Tibial nerve (tissue), 4 donors: Measurements from ENCODE around the gene KL. TPM values are rescaled to one million over a fixed set of nuclear protein-coding genes. Genes with fewer than 3 reads are reported as not detected.

Experiments used
- DNase-seq, 2 donors: peaks; one replicate each; pipeline ENCODE4 v3.0.0-alpha.2; 2019; ENCODE audit warnings: low spot score in 2 of 2
- H3K27ac ChIP-seq, 4 donors: fragments of 200-600 bp; sonication (generic) in 3 of 4; one replicate each; pipeline ENCODE4 v1.5.1; 2017 to 2019; ENCODE audit warnings: mild to moderate bottlenecking in 1 of 4
- H3K27me3 ChIP-seq, 2 donors: fragments of 200-600 bp; sonication (generic) in 1 of 2; one replicate each; pipeline versions ENCODE4 v1.5.1 to v1.6.0; 2017 to 2019
- H3K36me3 ChIP-seq, 3 donors: fragments of 200-600 bp; sonication (generic); one replicate each; pipeline ENCODE4 v1.5.1; 2018 to 2019
- H3K4me1 ChIP-seq, 4 donors: fragments of 200-600 bp; sonication (generic) in 3 of 4; one replicate each; pipeline ENCODE4 v1.5.1; 2017 to 2019
- H3K4me3 ChIP-seq, 4 donors: fragments of 200-600 bp; sonication (generic) in 3 of 4; one replicate each; pipeline ENCODE4 v1.5.1; 2017 to 2019; ENCODE audit warnings: mild to moderate bottlenecking in 1 of 4, moderate library complexity in 1 of 4
- H3K9me3 ChIP-seq, 4 donors: fragments of 200-600 bp; sonication (generic) in 3 of 4; one replicate each; pipeline ENCODE4 v1.5.1; 2017 to 2019
- CTCF ChIP-seq, 5 experiments: fragments of 200-600 bp in 3 of 5; fragments of 450-650 bp in 2 of 5; sonication (generic) in 3 of 5; IDR thresholded peaks; one replicate each; pipeline ENCODE4 v1.5.1; 2016 to 2019; ENCODE audit warnings: antibody characterized with exemption in 5 of 5, mild to moderate bottlenecking in 3 of 5, moderate library complexity in 2 of 5
- EP300 ChIP-seq, 2 donors: sonication (generic); formaldehyde crosslinking; IDR thresholded peaks; one replicate each; pipeline ENCODE4 v1.6.1; 2017; ENCODE audit warnings: antibody characterized with exemption in 2 of 2, mild to moderate bottlenecking in 1 of 2
- POLR2A ChIP-seq, 2 donors: fragments of 450-650 bp; IDR thresholded peaks; one replicate each; pipeline ENCODE4 v1.6.1; 2017; ENCODE audit warnings: antibody characterized with exemption in 2 of 2, mild to moderate bottlenecking in 2 of 2, moderate library complexity in 2 of 2
- WGBS, 2 donors: methylation state at CpG; one replicate each; pipeline ENCODE4 v1.1.5; 2018; 5-methylcytosine and 5-hydroxymethylcytosine counted together
- total RNA-seq, 4 donors: library from RNA; depleted of rRNA; stranded (reverse); fragments of >200 nt; gene quantifications; one replicate each; pipeline ENCODE4 v1.1.0, GENCODE V29; 2016

Gene KL
- 1 to 10 TPM; 5.1 to 7.3 (median 6.9) TPM for total RNA-seq

GRCh38 chr13:33016414-33017322 is at the start of gene KL:
KL (plus strand) TSS chr13:33016423; CDS start chr13:33016441, 18 bp downstream.
- Histone ChIP-seq H3K9me3 (no peaks in the 10 kb centered on the region), H3K4me3 (peak within 1 kb of the TSS; percentile 42 to 61 (median 56)), H3K27me3 (no peaks in the 10 kb centered on the region), H3K27ac (peak within 1 kb of the TSS; percentile 73 to 88 (median 81)), H3K36me3 (no peaks in the 10 kb centered on the region), H3K4me1 (peaks cover 0 to 23% (median 1%) of the 10 kb centered on the region in 4 donors)
- WGBS, 2 donors: 3 to 5% methylated on average over 20 to 84 of the region's 106 CpGs
- DNase-seq: peak in 1 of 2 donors; percentile 22
- TF ChIP-seq EP300 (IDR thresholded peaks at IDR 0.05): peak in 1 of 2 donors; percentile 5
- TF ChIP-seq CTCF (IDR thresholded peaks at IDR 0.05): no peak

- Histone ChIP-seq H3K4me3 (no peak overlapping the region), H3K27ac (no peak overlapping the region), H3K36me3 (no peaks in the 10 kb centered on the region), H3K27me3 (no peaks in the 10 kb centered on the region), H3K4me1 (peaks cover 0 to 19% (median 8%) of the 10 kb centered on the region in 4 donors), H3K9me3 (no peaks in the 10 kb centered on the region)
- WGBS, 2 donors: 70 to 74% methylated on average over 5 of the region's 5 CpGs
- no peak for DNase-seq
- TF ChIP-seq CTCF (IDR thresholded peaks at IDR 0.05) (no peak), EP300 (IDR thresholded peaks at IDR 0.05) (no peak), POLR2A (IDR thresholded peaks at IDR 0.05) (no peak)
Observed at GRCh38 chr13:32967584-32968182, 48.5 kb upstream of the KL start.

DNA sequence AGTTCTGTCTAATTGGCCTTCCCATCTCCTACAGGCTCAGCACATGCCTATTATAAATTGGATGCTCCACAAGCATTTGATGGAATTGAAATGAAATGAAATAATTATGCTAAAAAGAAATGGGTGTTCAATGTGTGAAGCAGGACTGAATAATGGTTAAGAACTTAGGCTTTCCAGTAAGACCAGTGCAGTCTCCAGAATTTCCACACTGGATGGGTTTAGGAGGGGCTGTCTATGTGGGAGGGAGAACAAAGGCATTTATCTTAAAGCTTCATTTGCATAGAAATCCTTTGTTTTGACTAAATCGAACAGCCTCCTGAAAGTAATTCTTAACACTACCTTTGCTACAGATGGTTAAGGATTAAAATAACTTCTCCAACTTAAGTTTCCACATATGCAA is 47.9 kb upstream of the KL start:
- no peak for TF ChIP-seq POLR2A (IDR thresholded peaks at IDR 0.05)
- no peak for TF ChIP-seq EP300 (IDR thresholded peaks at IDR 0.05)
- no peak for TF ChIP-seq CTCF (IDR thresholded peaks at IDR 0.05)
- WGBS, 2 donors: 48 to 63% methylated on average over 1 of the region's 1 CpG
- Histone ChIP-seq H3K27ac (no peak overlapping the region), H3K27me3 (no peaks in the 10 kb centered on the region), H3K4me3 (no peak overlapping the region), H3K4me1 (peaks cover 0 to 19% (median 8%) of the 10 kb centered on the region in 4 donors), H3K36me3 (no peaks in the 10 kb centered on the region), H3K9me3 (no peaks in the 10 kb centered on the region)
- DNase-seq: no peak

DNA sequence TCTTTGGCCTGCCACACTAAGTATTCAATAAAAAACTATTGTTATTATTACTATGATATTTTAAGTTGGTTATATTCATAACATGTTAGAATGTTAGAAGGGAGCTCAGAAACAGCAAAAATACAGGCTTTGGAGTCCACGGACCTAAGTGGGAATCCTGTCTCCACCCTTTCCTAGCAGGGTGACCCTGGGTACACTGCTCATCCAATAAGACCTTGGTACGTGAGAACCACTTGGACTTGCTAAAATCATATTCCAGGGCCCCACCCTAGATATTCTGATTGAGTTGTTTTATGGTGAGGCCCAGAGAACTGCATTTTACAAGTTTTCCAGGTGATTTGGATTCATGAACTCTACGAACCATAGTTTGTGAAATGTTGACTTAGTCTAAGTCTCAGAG is 47.4 kb upstream of the KL start:
- H3K4me1 ChIP-seq: peaks cover 0 to 19% (median 8%) of the 10 kb centered on the region in 4 donors
- no peak for DNase-seq
- H3K36me3 ChIP-seq: no peaks in the 10 kb centered on the region
- WGBS, 2 donors: 46 to 47% methylated on average over 3 of the region's 3 CpGs
- no peak overlapping the region for H3K4me3 ChIP-seq
- no peak for TF ChIP-seq EP300 (IDR thresholded peaks at IDR 0.05)
- no peaks in the 10 kb centered on the region for H3K9me3 ChIP-seq
- peak overlapping the region; percentile 36 to 89 (median 78) for H3K27ac ChIP-seq
- H3K27me3 ChIP-seq: no peaks in the 10 kb centered on the region

- Histone ChIP-seq H3K4me1 (peaks cover 0 to 19% (median 8%) of the 10 kb centered on the region in 4 donors), H3K9me3 (no peaks in the 10 kb centered on the region), H3K27ac (peak overlapping the region; percentile 36 to 89 (median 78)), H3K36me3 (no peaks in the 10 kb centered on the region), H3K4me3 (peak overlapping the region in 2 of 4 donors; percentile 10 to 41), H3K27me3 (no peaks in the 10 kb centered on the region)
- WGBS, 2 donors: 13 to 16% methylated on average over 7 of the region's 7 CpGs
- DNase-seq: peak in 1 of 2 donors; percentile 16
- TF ChIP-seq EP300 (IDR thresholded peaks at IDR 0.05): peak in 1 of 2 donors; percentile 73
- peak in 1 of 2 donors; percentile 32 for TF ChIP-seq POLR2A (IDR thresholded peaks at IDR 0.05)
- TF ChIP-seq CTCF (IDR thresholded peaks at IDR 0.05): no peak
Observed at GRCh38 chr13:32969516-32969941, 46.7 kb upstream of the KL start.
